Mesendoderm (in vitro differentiated cells): ENCODE measurements around the gene ITGA2B. TPM values are rescaled to one million over a fixed set of nuclear protein-coding genes. Genes with fewer than 3 reads are reported as not detected.

Experiments used
- DNase-seq: peaks from one replicate; pipeline ENCODE4 v3.0.0; 2013
- H2AK5ac ChIP-seq: 2 replicates; pipeline ENCODE4 v1.6.1; 2013; ENCODE audit warnings: low read length, inconsistent platforms
- H2BK120ac ChIP-seq: 2 replicates; pipeline ENCODE4 v1.6.1; 2013; ENCODE audit warnings: low read depth, mild to moderate bottlenecking, low read length, moderate library complexity, mixed read lengths
- H2BK15ac ChIP-seq: replicated peaks from 2 replicates; pipeline ENCODE4 v1.6.1; 2013; ENCODE audit warnings: low read depth, mild to moderate bottlenecking, moderate library complexity
- H2BK5ac ChIP-seq: 2 replicates; pipeline ENCODE4 v1.6.1; 2013; ENCODE audit warnings: low read length, inconsistent platforms
- H3K18ac ChIP-seq: 2 replicates; pipeline ENCODE4 v1.6.1; 2013; ENCODE audit warnings: mild to moderate bottlenecking, low read length, mixed read lengths
- H3K23ac ChIP-seq: one replicate; pipeline ENCODE4 v1.6.1; 2013; ENCODE audit warnings: low read length
- H3K27ac ChIP-seq: 2 replicates; pipeline ENCODE4 v1.5.1; 2013; ENCODE audit warnings: low read depth, mild to moderate bottlenecking, inconsistent platforms, low read length, moderate library complexity
- H3K27me3 ChIP-seq: 2 replicates; pipeline ENCODE4 v1.6.1; 2013; ENCODE audit warnings: low read length, control low read depth, mild to moderate bottlenecking, inconsistent platforms; ENCODE audit not compliant: insufficient read depth, poor library complexity
- H3K36me3 ChIP-seq: 2 replicates; pipeline ENCODE4 v1.6.1; 2013; ENCODE audit warnings: low read length, inconsistent platforms; ENCODE audit not compliant: control insufficient read depth, insufficient read depth
- H3K4ac ChIP-seq: one replicate; pipeline ENCODE4 v1.6.1; 2013; ENCODE audit warnings: low read depth, mild to moderate bottlenecking, low read length, moderate library complexity
- H3K4me1 ChIP-seq: 2 replicates; pipeline ENCODE4 v1.6.1; 2013; ENCODE audit warnings: low read depth, low read length, inconsistent platforms; ENCODE audit not compliant: control insufficient read depth
- H3K4me2 ChIP-seq: 2 replicates; pipeline ENCODE4 v1.6.1; 2013; ENCODE audit warnings: low read length
- H3K4me3 ChIP-seq: 2 replicates; pipeline ENCODE4 v1.5.1; 2013; ENCODE audit warnings: mild to moderate bottlenecking, low read length
- H3K56ac ChIP-seq: one replicate; pipeline ENCODE4 v1.6.1; 2013; ENCODE audit warnings: low read length
- H3K79me1 ChIP-seq: 2 replicates; pipeline ENCODE4 v1.6.1; 2013; ENCODE audit warnings: low read length, inconsistent platforms
- H3K79me2 ChIP-seq: 2 replicates; pipeline ENCODE4 v1.6.1; 2013; ENCODE audit warnings: mild to moderate bottlenecking, low read length; ENCODE audit not compliant: control insufficient read depth, insufficient read depth
- H3K9ac ChIP-seq: 2 replicates; pipeline ENCODE4 v1.6.1; 2013; ENCODE audit warnings: low read length, inconsistent platforms
- H4K5ac ChIP-seq: one replicate; pipeline ENCODE4 v1.6.1; 2013; ENCODE audit warnings: low read length
- H4K8ac ChIP-seq: one replicate; pipeline ENCODE4 v1.6.1; 2013; ENCODE audit warnings: low read depth, mild to moderate bottlenecking, control low read depth, low read length, moderate library complexity
- WGBS: extraction: QIAGEN DNeasy Blood & Tissue Kit; methylation state at CpG from one replicate; pipeline ENCODE4 v1.1.7; 2013; ENCODE audit warnings: low lambda C conversion rate, missing lambda C conversion rate; ENCODE audit not compliant: insufficient coverage; ENCODE audit errors: extremely low coverage; 5-methylcytosine and 5-hydroxymethylcytosine counted together
- small RNA-seq: library from polyadenylated mRNA; stranded (forward); fragments of <200 nt; extraction: miRNeasy Mini kit (QIAGEN cat#:217004); gene quantifications from one replicate; pipeline ENCODE3, GENCODE V24; 2013; ENCODE audit not compliant: insufficient read depth

The ITGA2B gene

DNA sequence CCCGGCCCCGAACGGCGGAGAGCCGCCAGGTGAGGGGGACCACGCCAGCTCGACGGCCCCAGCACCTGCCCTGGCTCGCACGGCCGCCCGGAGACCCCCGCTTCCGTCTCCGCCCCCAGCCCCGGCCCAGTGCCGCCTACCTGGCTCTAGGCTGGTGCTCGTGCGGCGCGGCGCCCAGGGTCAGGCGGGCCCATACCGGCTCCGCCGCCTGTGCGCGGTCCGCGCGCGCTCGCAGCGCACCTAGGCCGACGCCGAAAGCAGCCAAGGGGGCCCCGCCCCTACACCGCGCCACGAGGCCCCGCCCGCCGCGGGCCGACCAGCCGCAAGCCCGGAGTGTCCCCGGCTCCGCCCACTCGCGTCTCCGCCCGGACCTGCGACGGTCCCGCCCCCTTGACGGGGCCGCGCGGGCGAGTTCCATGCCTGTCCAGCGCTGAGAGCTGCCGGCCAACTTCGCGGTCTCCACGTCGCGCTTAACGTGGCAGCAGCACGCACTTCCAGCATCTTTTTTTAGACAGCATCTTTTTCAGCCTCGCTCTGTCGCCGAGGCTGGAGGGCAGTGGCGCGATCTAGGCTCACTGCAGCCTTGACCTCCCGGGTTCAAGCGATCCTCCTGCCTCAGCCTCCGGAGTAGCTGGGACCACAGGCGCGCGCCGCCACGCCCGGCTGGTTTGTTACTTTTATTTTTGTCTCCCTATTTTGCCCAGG, 64.7 kb downstream of the ITGA2B start, which contains the start of gene SLC25A39:
SLC25A39 (minus strand) TSS at position 253 of the 705 bp plus-strand sequence. CDS start 1,261 bp downstream, outside the sequence.
- H3K9ac ChIP-seq: peak within 1 kb of the TSS; percentile 91
- H3K23ac ChIP-seq: no peak within 1 kb of the TSS
- peaks cover 7% of the 10 kb centered on the region for H3K79me1 ChIP-seq
- H3K27me3 ChIP-seq: no peaks in the 10 kb centered on the region
- peak within 1 kb of the TSS; percentile 81 for H3K4me2 ChIP-seq
- H4K5ac ChIP-seq: no peak within 1 kb of the TSS
- WGBS: no CpG with 5 or more reads among the region's 85 CpGs
- H2BK5ac ChIP-seq: no peak within 1 kb of the TSS
- H2BK120ac ChIP-seq: no peak within 1 kb of the TSS
- H3K79me2 ChIP-seq: peaks cover 11% of the 10 kb centered on the region
- H3K4me1 ChIP-seq: peaks cover 2% of the 10 kb centered on the region
- H3K27ac ChIP-seq: peak within 1 kb of the TSS; percentile 43
- no peak within 1 kb of the TSS for H4K8ac ChIP-seq
- peaks cover 4% of the 10 kb centered on the region for H3K36me3 ChIP-seq
- H3K56ac ChIP-seq: peak within 1 kb of the TSS; percentile 96
- peak within 1 kb of the TSS; percentile 74 for H3K4me3 ChIP-seq
- DNase-seq: peak; percentile 94
- no peak within 1 kb of the TSS for H2AK5ac ChIP-seq
- no peak within 1 kb of the TSS for H2BK15ac ChIP-seq
- H3K4ac ChIP-seq: no peak within 1 kb of the TSS
- peak within 1 kb of the TSS; percentile 72 for H3K18ac ChIP-seq

DNA sequence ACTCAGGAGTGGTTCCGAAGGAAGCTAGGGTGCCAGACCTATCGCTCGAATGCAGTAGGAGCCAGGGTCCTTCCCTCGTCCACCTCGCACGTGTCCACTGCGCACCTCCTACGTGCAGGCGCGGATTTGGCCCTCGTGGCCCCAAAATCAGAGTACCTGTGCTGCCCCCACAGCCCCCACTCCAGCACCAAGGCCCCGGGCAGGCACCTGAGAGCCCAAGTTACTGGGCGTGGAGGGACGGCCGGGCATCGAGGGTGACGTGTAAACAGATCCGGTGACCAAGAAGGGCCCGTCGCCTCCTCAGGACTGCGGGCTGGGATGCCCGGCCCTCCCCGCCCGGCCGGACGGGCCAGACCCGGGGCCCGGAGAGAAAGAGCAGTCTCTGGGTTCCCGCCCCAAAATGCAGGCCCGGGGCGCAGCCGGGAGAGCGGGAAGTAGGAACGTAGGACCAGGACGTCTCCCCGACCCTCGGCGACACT, 65.3 kb downstream of the ITGA2B start:
- no peak overlapping the region for H2BK5ac ChIP-seq
- peaks cover 7% of the 10 kb centered on the region for H3K79me1 ChIP-seq
- no CpG with 5 or more reads among the region's 38 CpGs for WGBS
- no peaks in the 10 kb centered on the region for H3K27me3 ChIP-seq
- peak; percentile 27 for DNase-seq
- H3K18ac ChIP-seq: peak overlapping the region; percentile 46
- peak overlapping the region; percentile 75 for H3K4me2 ChIP-seq
- peaks cover 6% of the 10 kb centered on the region for H3K36me3 ChIP-seq
- H3K4me1 ChIP-seq: peaks cover 2% of the 10 kb centered on the region
- peak overlapping the region; percentile 91 for H3K9ac ChIP-seq
- no peak overlapping the region for H2BK120ac ChIP-seq
- no peak overlapping the region for H2AK5ac ChIP-seq
- H3K56ac ChIP-seq: peak overlapping the region; percentile 96
- peak overlapping the region; percentile 74 for H3K4me3 ChIP-seq
- no peak overlapping the region for H4K8ac ChIP-seq
- peaks cover 11% of the 10 kb centered on the region for H3K79me2 ChIP-seq
- H2BK15ac ChIP-seq: no peak overlapping the region
- no peak overlapping the region for H3K23ac ChIP-seq
- no peak overlapping the region for H4K5ac ChIP-seq
- no peak overlapping the region for H3K27ac ChIP-seq
- H3K4ac ChIP-seq: no peak overlapping the region

DNA sequence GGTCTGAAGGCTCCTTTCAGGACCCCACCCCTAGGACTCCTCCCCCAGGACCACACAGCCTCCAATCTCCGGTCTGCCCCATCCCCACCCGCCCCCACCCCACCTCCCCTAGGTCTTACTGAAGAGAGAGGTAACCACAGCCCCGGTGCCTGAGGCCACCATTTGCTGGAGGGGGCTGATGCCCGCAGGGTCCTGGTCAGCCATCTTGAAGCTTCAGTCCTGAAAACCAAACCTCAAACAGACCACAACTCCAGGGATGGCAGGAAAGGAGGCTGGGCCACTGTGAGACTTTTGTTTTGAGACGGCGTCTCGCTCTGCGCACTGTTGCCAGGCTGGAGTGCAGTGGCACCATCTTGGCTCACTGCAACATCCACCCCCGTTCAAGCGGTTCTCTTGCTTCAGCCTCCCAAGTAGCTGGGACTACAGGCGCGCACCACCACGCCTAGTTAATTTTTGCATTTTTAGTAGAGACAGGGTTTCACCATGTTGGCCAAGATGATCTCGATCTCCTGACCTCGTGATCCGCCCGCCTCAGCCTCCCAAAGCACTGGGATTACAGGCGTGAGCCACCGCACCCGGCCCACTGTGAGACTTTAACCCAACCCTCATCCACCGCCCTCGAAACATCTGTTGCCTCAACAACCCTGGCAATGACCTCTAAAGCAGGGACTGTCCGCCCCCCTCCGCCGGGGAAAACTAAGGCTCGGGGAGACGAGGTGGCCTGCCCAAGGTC, 65.9 kb downstream of the ITGA2B start:
- no peak overlapping the region for H4K8ac ChIP-seq
- no CpG with 5 or more reads among the region's 27 CpGs for WGBS
- H3K56ac ChIP-seq: peak overlapping the region; percentile 96
- no peak overlapping the region for H3K4ac ChIP-seq
- peaks cover 2% of the 10 kb centered on the region for H3K4me1 ChIP-seq
- H2BK5ac ChIP-seq: no peak overlapping the region
- H3K4me3 ChIP-seq: peak overlapping the region; percentile 74
- no peak overlapping the region for H3K18ac ChIP-seq
- no peak overlapping the region for H4K5ac ChIP-seq
- H3K27ac ChIP-seq: no peak overlapping the region
- H3K79me2 ChIP-seq: peaks cover 11% of the 10 kb centered on the region
- no peak overlapping the region for H2AK5ac ChIP-seq
- no peak overlapping the region for H2BK15ac ChIP-seq
- no peak overlapping the region for H3K23ac ChIP-seq
- peak overlapping the region; percentile 75 for H3K4me2 ChIP-seq
- H3K9ac ChIP-seq: peak overlapping the region; percentile 91
- DNase-seq: no peak
- no peak overlapping the region for H2BK120ac ChIP-seq
- H3K79me1 ChIP-seq: peaks cover 7% of the 10 kb centered on the region
- H3K36me3 ChIP-seq: peaks cover 6% of the 10 kb centered on the region
- H3K27me3 ChIP-seq: no peaks in the 10 kb centered on the region

DNA sequence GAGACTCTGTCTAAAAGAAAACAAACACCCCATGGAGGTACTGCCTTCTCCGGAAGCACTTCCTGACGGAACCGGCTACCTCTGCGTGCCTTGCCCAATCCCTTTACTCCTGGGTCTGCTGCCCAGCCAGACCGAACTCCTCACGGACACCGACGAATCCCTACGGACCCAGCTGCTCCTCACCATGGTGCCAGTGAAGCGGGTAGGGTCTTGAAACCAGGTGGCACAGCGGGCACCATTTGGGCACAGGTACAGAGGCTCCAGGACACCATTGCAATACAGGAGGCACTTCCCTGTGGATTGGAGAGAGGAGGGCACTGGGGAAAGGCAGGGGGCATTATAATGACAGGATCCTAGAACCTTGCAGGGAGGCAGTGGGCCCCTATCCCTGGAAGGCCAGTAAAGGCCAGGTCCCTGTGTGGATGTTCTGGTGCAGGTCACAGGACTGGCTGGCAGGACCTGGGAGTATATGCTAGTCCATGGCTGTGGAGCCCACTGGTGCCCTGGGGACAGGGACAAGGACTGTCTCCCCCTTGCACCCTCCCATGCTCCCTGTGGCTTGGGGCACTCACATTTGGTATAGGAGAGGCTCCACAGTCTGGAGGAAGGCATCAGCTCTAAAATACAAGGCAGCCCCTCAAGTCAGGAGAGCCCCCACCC, 67.1 kb downstream of the ITGA2B start:
- Histone ChIP-seq H3K56ac (no peak overlapping the region), H2AK5ac (no peak overlapping the region), H3K23ac (no peak overlapping the region), H3K79me1 (peaks cover 7% of the 10 kb centered on the region), H4K8ac (no peak overlapping the region), H3K9ac (no peak overlapping the region), H3K36me3 (peaks cover 6% of the 10 kb centered on the region), H3K4me3 (no peak overlapping the region), H3K4me1 (peaks cover 2% of the 10 kb centered on the region), H3K4me2 (no peak overlapping the region), H4K5ac (no peak overlapping the region), H2BK120ac (no peak overlapping the region), H3K79me2 (peaks cover 11% of the 10 kb centered on the region), H3K18ac (no peak overlapping the region), H3K4ac (no peak overlapping the region), H2BK15ac (no peak overlapping the region), H3K27ac (no peak overlapping the region), H3K27me3 (no peaks in the 10 kb centered on the region), H2BK5ac (no peak overlapping the region)
- WGBS: no CpG with 5 or more reads among the region's 11 CpGs
- no peak for DNase-seq

Small RNAs within 50 kb of the gene (small RNA-seq; reads per million reads assigned to genes)
- gene RN7SL258P: not detected
